HG03066 (cell line): ENCODE measurements around the gene CCDC201.

Experiments used
- ATAC-seq: cut with Tn5 transposase; IDR thresholded peaks from one replicate; pipeline ENCODE4 v1.9.1; 2021; ENCODE audit warnings: low read depth; ENCODE audit not compliant: unreplicated experiment

CCDC201 gene

GRCh38 chr7:45893996-45894664, 21.2 kb upstream of the CCDC201 start:
- ATAC-seq, result no peak

- ATAC-seq, result no peak
Measured at GRCh38 chr7:45893374-45893995, 20.6 kb upstream of the CCDC201 start.

GRCh38 chr7:45892407-45893035, 19.6 kb upstream of the CCDC201 start:
- no peak for ATAC-seq

GRCh38 chr7:45891462-45892402, 18.9 kb upstream of the CCDC201 start:
- no peak for ATAC-seq

GRCh38 chr7:45890902-45891461, 18.1 kb upstream of the CCDC201 start:
- ATAC-seq, result no peak

- no peak for ATAC-seq
Measured at GRCh38 chr7:45890125-45890901, 17.4 kb upstream of the CCDC201 start.

GRCh38 chr7:45889367-45890067, 16.6 kb upstream of the CCDC201 start:
- no peak for ATAC-seq

- ATAC-seq, result no peak
Measured at GRCh38 chr7:45888993-45889366, 16.1 kb upstream of the CCDC201 start.

- ATAC-seq, result no peak
Measured at GRCh38 chr7:45888185-45888992, 15.5 kb upstream of the CCDC201 start, which contains the start of gene IGFBP1. Gene IGFBP1, plus strand, starts transcription at chr7:45888488. Its CDS starts 165 bp downstream, at chr7:45888653.

- no peak for ATAC-seq
Measured at GRCh38 chr7:45886931-45887667, 14.2 kb upstream of the CCDC201 start.

- ATAC-seq, result no peak
Measured at GRCh38 chr7:45885264-45885882, 12.5 kb upstream of the CCDC201 start.

- no peak for ATAC-seq
Measured at GRCh38 chr7:45884136-45884535, 11.3 kb upstream of the CCDC201 start.

GRCh38 chr7:45882465-45882810, 9.6 kb upstream of the CCDC201 start:
- no peak for ATAC-seq

- no peak for ATAC-seq
Measured at GRCh38 chr7:45881759-45882464, 9.0 kb upstream of the CCDC201 start.

GRCh38 chr7:45881280-45881758, 8.4 kb upstream of the CCDC201 start:
- no peak for ATAC-seq

- ATAC-seq, result no peak
Measured at GRCh38 chr7:45880433-45880860, 7.6 kb upstream of the CCDC201 start.
